HuH-7 (cell line): Measurements from ENCODE around the gene MRTO4.
"Not testable (repeated sequence)": the region's sequence is repeated elsewhere in the genome, so short reads cannot be mapped to it uniquely, and the experiment has no call there.

Experiments used
- DNase-seq: peaks from one replicate; pipeline ENCODE4 v3.0.0; 2011; ENCODE audit warnings: low spot score

The MRTO4 gene

DNA sequence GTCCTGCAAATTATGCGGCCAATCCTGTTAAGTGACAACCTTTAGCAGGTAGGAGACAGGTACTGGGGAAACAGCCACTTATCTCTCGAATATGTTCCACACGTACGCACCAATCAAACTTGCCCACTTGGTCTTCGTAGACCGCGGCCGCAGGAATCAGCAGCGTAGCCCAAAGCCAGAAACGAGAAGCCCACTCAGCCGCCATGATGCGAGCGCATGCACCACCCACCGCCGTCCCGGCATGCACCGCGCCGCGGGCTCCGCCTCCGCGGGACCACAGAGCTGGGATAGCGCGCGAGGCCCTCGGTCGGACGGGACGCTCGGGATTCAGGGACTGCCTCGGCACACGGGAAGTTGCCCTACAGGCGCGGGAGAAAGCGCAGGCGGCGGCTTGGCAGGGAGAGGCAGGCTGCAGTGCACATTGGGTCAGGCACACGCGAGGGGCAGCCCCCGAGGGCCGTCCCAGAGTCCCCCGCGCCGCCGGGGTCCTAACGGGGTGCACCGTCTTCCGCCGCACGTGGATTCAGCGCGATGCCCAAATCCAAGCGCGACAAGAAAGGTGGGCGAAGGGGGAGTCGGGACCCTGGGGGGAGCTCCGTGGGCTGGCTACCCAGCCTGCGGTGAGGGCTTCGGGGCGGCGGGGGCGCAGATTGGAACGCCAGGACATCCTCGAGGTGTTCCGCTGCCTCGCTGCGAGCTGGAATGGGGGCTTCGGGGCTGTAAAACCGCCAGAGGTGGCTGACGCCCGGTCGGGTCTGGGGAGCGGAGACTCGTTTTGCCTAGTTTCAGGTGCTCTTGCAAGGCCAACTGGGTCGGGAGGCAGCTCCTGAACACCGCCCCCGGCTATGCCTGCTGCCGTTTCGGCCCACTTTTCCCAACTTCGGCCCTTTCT, at the start of gene MRTO4, which contains the start of gene EMC1:
TSS of gene MRTO4 (plus strand) at position 501 of the 892 bp plus-strand sequence. CDS start at position 532, 31 bp downstream.
TSS of gene EMC1 (minus strand) at position 220 of the 892 bp plus-strand sequence. CDS start at position 205, 15 bp downstream.
- DNase-seq, result peak; percentile 85

DNA sequence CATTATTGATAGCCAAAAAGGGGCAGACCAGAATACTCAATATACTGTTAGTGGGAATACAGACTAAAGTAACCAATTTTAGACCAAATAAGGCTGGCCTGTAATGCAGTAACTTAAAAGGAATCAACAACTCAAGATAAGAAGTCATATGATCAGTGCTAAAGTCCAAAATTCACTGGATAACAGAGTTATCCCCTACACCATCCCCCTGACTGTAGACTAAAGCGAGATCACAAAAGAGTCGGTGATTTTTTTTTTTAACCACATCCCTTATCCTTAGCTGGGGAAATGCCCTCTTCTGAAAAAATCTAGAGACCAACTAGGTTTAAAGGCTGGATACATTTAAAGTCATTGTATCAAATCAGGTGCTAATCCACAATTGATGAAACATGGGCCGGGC, 49.2 kb upstream of the MRTO4 start:
- peak; percentile 21 for DNase-seq

DNA sequence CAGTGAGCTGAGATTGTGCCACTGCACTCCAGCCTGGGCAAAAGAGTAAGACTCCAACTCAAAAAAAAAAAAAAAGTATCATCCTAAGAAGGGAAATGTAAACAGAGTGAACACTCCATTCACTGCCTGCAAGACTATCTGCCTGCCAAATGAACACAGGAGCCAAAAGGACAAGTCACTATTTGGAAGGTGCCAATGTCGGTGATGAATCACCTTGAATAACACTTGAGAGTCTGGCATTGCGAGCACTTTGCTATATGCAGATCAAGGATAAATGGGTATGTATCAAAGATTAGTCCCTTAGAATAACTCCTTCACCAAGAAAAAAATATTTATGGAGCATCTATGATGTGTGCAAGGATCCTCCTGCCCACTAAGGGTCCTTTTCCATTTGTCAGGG, 48.2 kb upstream of the MRTO4 start:
- DNase-seq, result no peak

DNA sequence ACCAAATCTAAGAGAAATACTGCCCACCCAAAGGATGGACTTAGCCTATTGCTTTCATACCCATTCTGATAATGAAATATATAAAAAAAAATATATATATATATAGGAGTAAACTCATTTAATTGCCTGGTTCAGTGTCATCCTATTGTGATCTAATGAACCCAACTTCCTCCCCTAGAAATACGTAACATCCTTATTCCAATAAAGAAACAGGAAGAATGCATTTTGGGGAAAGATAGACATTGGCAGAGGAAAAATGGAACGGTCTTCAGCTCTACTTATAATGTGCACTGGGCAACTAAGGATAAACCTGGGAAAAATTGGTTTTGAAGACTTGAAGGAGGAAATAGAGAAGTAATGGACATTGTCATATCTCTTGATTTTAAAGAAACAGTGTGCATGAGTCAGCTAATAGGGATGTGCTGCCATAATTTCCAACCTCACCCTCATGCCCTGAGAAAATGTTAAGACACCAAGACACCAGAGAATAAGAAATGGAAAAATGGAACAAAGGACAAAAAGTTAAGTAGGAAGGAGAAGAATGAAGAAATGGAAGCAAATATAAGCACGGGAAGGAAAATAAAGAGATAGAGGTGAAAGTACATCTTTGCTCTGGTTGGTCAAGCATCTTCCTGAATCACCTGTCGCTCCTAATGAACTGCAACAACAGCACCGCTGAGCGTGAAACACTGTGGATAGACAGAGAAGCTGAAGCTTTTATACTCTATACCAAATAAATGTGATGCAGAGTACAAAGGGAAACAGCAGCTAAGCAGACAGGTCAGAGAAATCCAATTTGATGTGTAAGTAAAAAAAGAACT, 46.9 kb upstream of the MRTO4 start:
- DNase-seq, result no peak

DNA sequence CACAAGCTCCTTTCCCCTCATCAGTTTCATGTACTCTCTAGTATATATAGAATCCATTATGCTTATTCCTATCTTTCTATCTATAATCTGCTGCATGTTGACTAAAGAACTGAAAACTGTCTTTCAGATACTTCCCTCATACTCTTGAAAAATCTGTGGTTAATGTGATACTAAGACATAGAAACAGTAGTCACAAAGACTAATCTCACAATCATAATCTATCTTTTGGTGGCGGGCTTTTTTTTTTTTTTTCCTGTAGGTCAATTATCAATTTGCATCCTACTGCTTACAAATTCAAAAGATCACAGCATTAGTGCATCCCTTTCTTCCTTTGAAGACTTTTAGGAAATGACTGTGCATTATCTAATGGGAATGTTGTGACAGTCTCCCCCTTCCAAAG, 46.2 kb upstream of the MRTO4 start:
- no peak for DNase-seq

GRCh38 chr1:19205845-19206244, 45.8 kb upstream of the MRTO4 start:
- no peak for DNase-seq

DNA sequence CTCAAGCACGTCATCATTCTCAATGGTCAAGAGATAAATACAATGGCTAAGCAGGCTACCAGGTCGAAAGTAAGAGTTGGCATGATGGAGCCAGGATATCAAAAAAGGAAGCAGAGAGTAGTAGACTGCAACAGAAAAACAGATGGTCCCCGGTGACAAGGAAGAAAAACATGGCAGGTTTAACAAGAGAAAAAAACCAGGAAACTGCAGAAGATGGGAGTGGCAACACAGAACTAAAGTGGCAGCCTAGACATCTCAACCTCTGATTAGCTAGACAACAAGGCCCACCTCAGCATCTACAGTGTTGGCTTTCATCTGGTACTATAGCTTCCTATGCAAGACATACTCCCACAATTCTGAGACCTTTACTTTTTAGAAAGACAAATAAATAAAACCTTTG, 44.7 kb upstream of the MRTO4 start:
- no peak for DNase-seq

DNA sequence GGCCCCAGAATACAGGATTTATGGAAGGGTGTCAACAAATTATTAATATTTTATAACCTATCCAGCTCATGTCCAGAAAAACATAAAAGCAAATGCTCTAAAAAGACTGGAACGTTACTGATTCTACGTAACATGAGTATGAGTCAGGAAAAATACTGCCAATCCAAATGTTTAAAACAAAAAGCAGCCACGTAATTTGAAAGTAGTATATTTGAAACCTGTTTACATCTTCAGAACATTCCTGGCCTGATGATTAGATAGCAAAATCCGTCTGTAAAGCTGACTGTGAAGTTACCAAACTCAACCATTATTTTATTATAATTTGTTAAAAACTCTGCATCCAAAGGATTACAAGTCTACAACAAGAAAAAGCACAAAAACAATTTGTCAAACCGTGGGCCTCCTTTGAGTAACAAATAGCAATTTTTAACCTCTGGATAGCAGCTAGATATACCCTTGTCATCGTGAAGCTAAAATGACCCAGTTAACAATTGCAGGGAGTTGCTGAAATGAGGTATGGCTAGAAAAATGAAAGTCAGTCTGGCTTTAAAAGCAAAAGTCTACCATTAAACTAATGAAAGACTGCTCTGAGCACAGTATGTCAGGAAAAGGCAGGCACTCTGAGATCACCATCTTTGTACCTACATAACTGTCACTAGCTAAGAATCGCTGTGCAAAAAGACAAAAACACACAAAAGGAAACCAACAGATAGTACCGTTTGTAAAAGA, 42.7 kb upstream of the MRTO4 start:
- no peak for DNase-seq

GRCh38 chr1:19209439-19209989, 42.1 kb upstream of the MRTO4 start:
- peak; percentile 15 for DNase-seq

- DNase-seq, result peak; percentile 85
Measured at GRCh38 chr1:19209990-19210771, 41.4 kb upstream of the MRTO4 start, which contains the start of gene UBR4. Gene UBR4, minus strand, starts transcription at chr1:19210266. Its CDS starts 18 bp downstream, at chr1:19210248.

GRCh38 chr1:19210772-19211549, 40.6 kb upstream of the MRTO4 start:
- no peak for DNase-seq

DNA sequence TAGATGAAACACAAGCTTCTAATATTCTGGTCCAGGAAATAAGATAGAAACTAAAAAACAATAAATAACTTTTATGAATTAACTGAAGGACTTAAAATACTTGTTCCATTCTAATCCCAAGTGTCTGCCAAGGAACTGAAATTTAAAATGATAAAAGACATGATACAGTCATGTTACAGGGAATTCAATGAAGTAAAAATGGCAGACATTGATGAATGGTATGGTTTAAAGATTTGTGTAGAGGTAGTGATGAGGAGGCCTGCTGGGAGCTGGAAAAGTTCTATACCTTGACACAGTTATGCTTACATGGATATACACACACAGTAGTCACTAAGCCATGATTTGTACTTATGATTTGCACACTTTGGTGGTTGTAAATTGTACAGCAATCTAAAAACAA, 39.4 kb upstream of the MRTO4 start:
- DNase-seq, result no peak

GRCh38 chr1:19213580-19213979, 38.0 kb upstream of the MRTO4 start:
- DNase-seq, result no peak

- not testable (repeated sequence) for DNase-seq
Measured at GRCh38 chr1:19216585-19216984, 35.0 kb upstream of the MRTO4 start.

DNA sequence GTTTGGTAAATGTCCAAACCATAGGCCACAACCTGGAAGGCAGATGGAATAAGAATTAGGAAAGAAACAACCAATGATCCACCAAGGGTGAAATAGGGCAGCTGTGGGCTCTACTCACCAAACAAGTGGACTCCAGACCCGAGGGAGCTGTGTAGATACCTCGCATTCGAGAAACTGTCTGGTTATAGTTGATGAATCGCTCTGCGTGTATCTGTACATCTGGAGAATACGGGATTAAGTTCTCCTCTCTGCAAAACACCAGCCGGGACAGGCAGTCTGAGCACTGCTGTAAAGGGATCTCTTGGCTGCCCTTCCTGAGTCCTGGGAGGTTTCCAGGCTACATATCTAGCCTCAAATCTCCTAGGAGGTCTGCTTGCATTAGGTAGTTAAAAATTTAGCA, 32.2 kb upstream of the MRTO4 start:
- no peak for DNase-seq

- no peak for DNase-seq
Measured at GRCh38 chr1:19220080-19220846, 31.3 kb upstream of the MRTO4 start.

- DNase-seq, result no peak
Measured at GRCh38 chr1:19220991-19221390, 30.6 kb upstream of the MRTO4 start.

DNA sequence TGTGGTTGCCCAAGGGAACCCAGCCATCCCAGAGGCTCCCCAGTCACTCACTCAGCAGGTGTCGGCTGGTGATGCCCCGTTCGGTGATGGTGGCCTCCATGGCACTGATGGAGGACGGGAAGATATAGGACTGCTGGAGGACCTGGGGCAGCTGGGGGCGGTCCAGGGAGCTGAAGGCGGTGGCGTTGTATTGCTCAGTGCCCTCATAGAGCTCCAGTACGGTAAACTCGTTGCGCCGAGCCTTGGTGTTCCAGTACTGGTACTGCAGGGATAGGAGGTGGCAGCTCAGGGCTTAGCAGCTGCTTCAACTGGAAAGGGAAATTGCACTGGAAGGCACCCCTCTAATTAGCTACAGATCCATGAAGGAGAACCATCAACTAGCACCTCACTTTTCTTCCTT, 29.0 kb upstream of the MRTO4 start:
- no peak for DNase-seq
